Measurements from ENCODE around the gene PCAT6. TPM values are rescaled to one million over a fixed set of nuclear protein-coding genes. Genes with fewer than 3 reads are reported as not detected.
A peak's percentile ranks its signal among the peaks of the same experiment; 100 is the strongest.

The PCAT6 gene
- total RNA-seq, 6 donors from 2014 or later = 0.86 to 3.8 (median 1.6) TPM; not detected in 2

GRCh38 chr1:202800742-202801141, 10.0 kb upstream of the PCAT6 start:
- TF ChIP-seq CTCF (IDR thresholded peaks at IDR 0.05) (no peak), POLR2AphosphoS5 (IDR thresholded peaks at IDR 0.05) (no peak), EP300 (IDR thresholded peaks at IDR 0.05) (no peak), POLR2A (IDR thresholded peaks at IDR 0.05) (no peak)
- no peak for ATAC-seq (ENCODE audit: low FRiP score in 2 of 2)
- no peak overlapping the region for H3K4me3 ChIP-seq
- no peak overlapping the region for H3K27ac ChIP-seq
- no peaks in the 10 kb centered on the region for H3K36me3 ChIP-seq
- H3K4me1 ChIP-seq = peaks cover 15 to 39% (median 17%) of the 10 kb centered on the region in 4 donors
- no peak for DNase-seq
- no peaks in the 10 kb centered on the region for H3K9me3 ChIP-seq
- no peaks in the 10 kb centered on the region for H3K27me3 ChIP-seq
- WGBS, 2 donors = 86 to 100% methylated on average over 1 of the region's 1 CpG

- no peak overlapping the region for H3K4me3 ChIP-seq
- TF ChIP-seq POLR2AphosphoS5 (IDR thresholded peaks at IDR 0.05) = no peak
- no peak for TF ChIP-seq EP300 (IDR thresholded peaks at IDR 0.05)
- no peak for TF ChIP-seq POLR2A (IDR thresholded peaks at IDR 0.05)
- TF ChIP-seq CTCF (IDR thresholded peaks at IDR 0.05) = no peak
- no peaks in the 10 kb centered on the region for H3K36me3 ChIP-seq
- no peak for ATAC-seq (ENCODE audit: low FRiP score in 2 of 2)
- peaks cover 19 to 39% (median 21%) of the 10 kb centered on the region in 4 donors for H3K4me1 ChIP-seq
- no peak overlapping the region for H3K27ac ChIP-seq
- no peak for DNase-seq
- 94 to 96% methylated on average over 2 of the region's 2 CpGs for WGBS, 2 donors
- no peaks in the 10 kb centered on the region for H3K27me3 ChIP-seq
- no peaks in the 10 kb centered on the region for H3K9me3 ChIP-seq
Measured at GRCh38 chr1:202801175-202801574, 9.6 kb upstream of the PCAT6 start.

- H3K27ac ChIP-seq = no peak overlapping the region
- no peaks in the 10 kb centered on the region for H3K27me3 ChIP-seq
- 70 to 95% methylated on average over 2 of the region's 2 CpGs for WGBS, 2 donors
- ATAC-seq (ENCODE audit: low FRiP score in 2 of 2) (no peak), DNase-seq (no peak)
- peaks cover 23 to 41% (median 26%) of the 10 kb centered on the region in 4 donors for H3K4me1 ChIP-seq
- no peak overlapping the region for H3K4me3 ChIP-seq
- no peaks in the 10 kb centered on the region for H3K36me3 ChIP-seq
- TF ChIP-seq POLR2A (IDR thresholded peaks at IDR 0.05) (no peak), EP300 (IDR thresholded peaks at IDR 0.05) (no peak), POLR2AphosphoS5 (IDR thresholded peaks at IDR 0.05) (no peak), CTCF (IDR thresholded peaks at IDR 0.05) (no peak)
- no peaks in the 10 kb centered on the region for H3K9me3 ChIP-seq
Measured at GRCh38 chr1:202802034-202802433, 8.7 kb upstream of the PCAT6 start.

- no peaks in the 10 kb centered on the region for H3K36me3 ChIP-seq
- peaks cover 23 to 40% (median 25%) of the 10 kb centered on the region in 4 donors for H3K4me1 ChIP-seq
- H3K27me3 ChIP-seq = no peaks in the 10 kb centered on the region
- ATAC-seq (ENCODE audit: low FRiP score in 2 of 2) = peak in 1 of 2 donors; percentile 65
- WGBS, 2 donors = 72 to 83% methylated on average over 15 of the region's 15 CpGs
- TF ChIP-seq POLR2A (IDR thresholded peaks at IDR 0.05) (no peak), CTCF (IDR thresholded peaks at IDR 0.05) (no peak), POLR2AphosphoS5 (IDR thresholded peaks at IDR 0.05) (no peak), EP300 (IDR thresholded peaks at IDR 0.05) (no peak)
- no peaks in the 10 kb centered on the region for H3K9me3 ChIP-seq
- no peak overlapping the region for H3K4me3 ChIP-seq
- DNase-seq = peak in 1 of 2 donors; percentile 76
- peak overlapping the region in 2 of 4 donors; percentile 25 to 27 for H3K27ac ChIP-seq
Measured at GRCh38 chr1:202802998-202803932, 7.5 kb upstream of the PCAT6 start.
